Endothelial cell of umbilical vein (primary cell): ENCODE data around the gene MRLN. TPM values are rescaled to one million over a fixed set of nuclear protein-coding genes. Genes with fewer than 3 reads are reported as not detected.

Experiments
- BruUV-seq: library from RNA; stranded (reverse); fragments of 400-500 nt; replicated peaks from 2 replicates; lab custom pipeline; 2021; lab: Mats Ljungman, UMichigan
- CTCF ChIA-PET: fragments of 300-600, 350-600 bp; sonication (Branson Sonifier 250); formaldehyde crosslinking; loops from one replicate; lab custom pipeline; 2021; ENCODE audit warnings: antibody characterized with exemption, inconsistent platforms; lab: Charles Lee
- POLR2A ChIA-PET: fragments of 300-600, 350-600 bp; sonication (Branson Sonifier 250); formaldehyde crosslinking; loops from one replicate; lab custom pipeline; 2021; ENCODE audit warnings: antibody characterized with exemption, inconsistent platforms; lab: Charles Lee
- DNase-seq: peaks from one replicate; pipeline ENCODE4 v3.0.0-alpha.2; 2011; ENCODE audit warnings: low read depth, low spot score
- FAIRE-seq: peaks from 2 replicates; lab custom pipeline; 2011; peaks lifted over from hg19 to GRCh38; lab: Jason Lieb, UNC
- H2AFZ ChIP-seq: 2 replicates; pipeline ENCODE4 v1.6.0; 2012; ENCODE audit warnings: low read depth, low read length, control low read depth, inconsistent platforms
- H3K27ac ChIP-seq: 2 replicates; pipeline ENCODE4 v1.5.1; 2011; ENCODE audit warnings: low read depth, mild to moderate bottlenecking, control low read depth, low read length, moderate library complexity; ENCODE audit not compliant: insufficient read depth
- H3K27me3 ChIP-seq, 2 experiments: 2 replicates each; pipeline versions ENCODE4 v1.6.0 to v1.6.1; 2011; ENCODE audit warnings: low read length in 2 of 2, mixed read lengths in 1 of 2; ENCODE audit not compliant: control insufficient read depth in 2 of 2, insufficient read depth in 2 of 2
- H3K36me3 ChIP-seq, 2 experiments: 2 replicates in 1 of 2; 3 replicates in 1 of 2; pipeline ENCODE4 v1.5.1; 2011; ENCODE audit warnings: low read length in 2 of 2, mild to moderate bottlenecking in 1 of 2, moderate library complexity in 1 of 2; ENCODE audit not compliant: control insufficient read depth in 2 of 2, insufficient read depth in 2 of 2; ENCODE audit errors: extremely low read depth in 1 of 2
- H3K4me1 ChIP-seq: 3 replicates; pipeline ENCODE4 v1.5.1; 2011; ENCODE audit warnings: mild to moderate bottlenecking, low read length; ENCODE audit not compliant: control insufficient read depth, insufficient read depth; ENCODE audit errors: extremely low read depth
- H3K4me2 ChIP-seq: 2 replicates; pipeline ENCODE4 v1.6.1; 2011; ENCODE audit warnings: low read length, control low read depth, mixed read lengths; ENCODE audit not compliant: insufficient read depth
- H3K4me3 ChIP-seq, 3 experiments: fragments of 200-600 bp in 1 of 3; sonication (generic), shearing (Covaris generic) in 1 of 3; replicated peaks in 1 of 3; 2 replicates each; pipeline ENCODE4 v1.5.1; 2011 to 2016; ENCODE audit warnings: control low read depth in 3 of 3, low read length in 3 of 3, mild to moderate bottlenecking in 2 of 3, inconsistent platforms in 1 of 3, low read depth in 1 of 3, moderate library complexity in 1 of 3; ENCODE audit not compliant: insufficient read depth in 1 of 3
- H3K79me2 ChIP-seq: 2 replicates; pipeline ENCODE4 v1.6.0; 2012; ENCODE audit warnings: low read length, inconsistent platforms; ENCODE audit not compliant: control insufficient read depth, insufficient read depth
- H3K9ac ChIP-seq: replicated peaks from 2 replicates; pipeline ENCODE3; 2011; ENCODE audit warnings: low read length, control low read depth; ENCODE audit not compliant: insufficient read depth; ENCODE audit errors: extremely low read depth
- H3K9me1 ChIP-seq: replicated peaks from 3 replicates; pipeline ENCODE4 v1.6.0; 2011; ENCODE audit warnings: mild to moderate bottlenecking, low read length; ENCODE audit not compliant: control insufficient read depth, insufficient read depth; ENCODE audit errors: extremely low read depth
- H3K9me3 ChIP-seq: replicated peaks from 2 replicates; pipeline ENCODE4 v1.5.1; 2012; ENCODE audit warnings: low read length, inconsistent platforms; ENCODE audit not compliant: control insufficient read depth, insufficient read depth
- H4K20me1 ChIP-seq: replicated peaks from 2 replicates; pipeline ENCODE3; 2011; ENCODE audit warnings: mild to moderate bottlenecking, low read length; ENCODE audit not compliant: control insufficient read depth, insufficient read depth; ENCODE audit errors: extremely low read depth
- CTCF ChIP-seq, 2 donors: IDR thresholded peaks; 1 replicate in 1 of 2; 2 replicates in 1 of 2; pipeline ENCODE4 v1.5.1; 2011; ENCODE audit warnings: low read length in 2 of 2, mild to moderate bottlenecking in 2 of 2, moderate library complexity in 2 of 2, control low read depth in 1 of 2, inconsistent platforms in 1 of 2, low read depth in 1 of 2; ENCODE audit not compliant: insufficient read depth in 1 of 2; ENCODE audit errors: extremely low read depth in 1 of 2
- EZH2 ChIP-seq: IDR thresholded peaks from 2 replicates; pipeline ENCODE4 v1.6.1; 2012; ENCODE audit warnings: borderline replicate concordance, low read depth, mild to moderate bottlenecking, moderate library complexity, low read length, inconsistent platforms; ENCODE audit not compliant: severe bottlenecking
- FOS ChIP-seq: IDR thresholded peaks from 2 replicates; pipeline ENCODE4 v1.6.1; 2011; ENCODE audit warnings: mild to moderate bottlenecking, low read length, moderate library complexity, borderline replicate concordance; ENCODE audit not compliant: insufficient read depth
- GATA2 ChIP-seq: IDR thresholded peaks from 2 replicates; pipeline ENCODE4 v1.7.0; 2011; ENCODE audit warnings: low read depth, mild to moderate bottlenecking, moderate library complexity, mixed read lengths, low read length; ENCODE audit not compliant: insufficient read length, insufficient read depth
- JUN ChIP-seq: IDR thresholded peaks from 2 replicates; pipeline ENCODE4 v1.6.1; 2011; ENCODE audit warnings: borderline replicate concordance, low read depth; ENCODE audit not compliant: insufficient read length, insufficient read depth
- MAX ChIP-seq: IDR thresholded peaks from 2 replicates; pipeline ENCODE4 v1.6.1; 2011; ENCODE audit not compliant: insufficient read depth, insufficient read length
- MYC ChIP-seq: IDR thresholded peaks from one replicate; pipeline ENCODE4 v1.6.1; 2011; ENCODE audit warnings: mild to moderate bottlenecking, low read depth, low read length
- POLR2A ChIP-seq: IDR thresholded peaks from 2 replicates; pipeline ENCODE4 v1.6.1; 2012; ENCODE audit warnings: low read depth, mild to moderate bottlenecking, control low read depth, low read length
- POLR2AphosphoS5 ChIP-seq: IDR thresholded peaks from 2 replicates; pipeline ENCODE4 v1.6.1; 2012; ENCODE audit warnings: low read depth, mild to moderate bottlenecking, control low read depth, low read length, moderate library complexity; ENCODE audit not compliant: insufficient read depth
- dilution Hi-C: fragments of 300-500 bp; cut with MboI; formaldehyde crosslinking; loops from one replicate; pipeline ENCODE4 v1.15.0; 2019; ENCODE audit warnings: low sequenced_read_pairs; ENCODE audit not compliant: extremely low pct_ligation_motif_present
- intact Hi-C: fragments of 100-400 bp; cut with micrococcal nuclease; formaldehyde crosslinking; loops from one replicate; pipeline ENCODE4 v1.10.0; 2022
- polyA plus RNA-seq, 4 experiments: library from polyadenylated mRNA; depleted of rRNA in 3 of 4; stranded (reverse) in 3 of 4; unstranded in 1 of 4; fragments of >200 nt; gene quantifications; 2 replicates each; pipeline versions ENCODE4 v1.2.1 to v1.2.3, GENCODE V29; 2011 to 2012; ENCODE audit warnings: missing spikeins in 1 of 4
- total RNA-seq: library from RNA; stranded (reverse); gene quantifications from 2 replicates; pipeline ENCODE4 v1.2.3, GENCODE V29; 2021

The MRLN gene
- total and polyA plus RNA-seq, 2 donors (not counting 3 experiments of a cell fraction or from before 2014, with no cell fraction given), result not detected

- H3K4me1 ChIP-seq, result no peaks in the 10 kb centered on the region
- H3K4me2 ChIP-seq, result no peak overlapping the region
- no peaks in the 10 kb centered on the region for H3K36me3 ChIP-seq
- H3K9me3 ChIP-seq, result no peaks in the 10 kb centered on the region
- no peak overlapping the region for H2AFZ ChIP-seq
- peaks cover 0 to 1% of the 10 kb centered on the region in 2 experiments for H3K27me3 ChIP-seq
- H4K20me1 ChIP-seq, result no peaks in the 10 kb centered on the region
- H3K9ac ChIP-seq, result no peak overlapping the region
- H3K27ac ChIP-seq, result no peak overlapping the region
- BruUV-seq, result no TSS peak
- dilution Hi-C loops (no loop called here), intact Hi-C loops (no loop called here)
- H3K4me3 ChIP-seq, result no peak overlapping the region
- H3K9me1 ChIP-seq, result no peaks in the 10 kb centered on the region
- TF ChIP-seq POLR2A (no peak), GATA2 (no peak), JUN (no peak), POLR2AphosphoS5 (no peak), EZH2 (no peak), FOS (no peak), MYC (no peak), CTCF (IDR thresholded peaks at IDR 0.05; ENCODE audit: extremely low read depth in 1 of 2, insufficient read depth in 1 of 2, low read depth in 1 of 2, low read length in 2 of 2) (no peak), MAX (no peak)
- FAIRE-seq, result no peak
- H3K79me2 ChIP-seq, result no peaks in the 10 kb centered on the region
- CTCF ChIA-PET, result no interaction called here
- DNase-seq, result no peak
- POLR2A ChIA-PET, result no interaction called here
Observed at GRCh38 chr10:59720377-59720776, 32.9 kb downstream of the MRLN start.
